ENCODE data around the gene SLCO2A1. TPM values are rescaled to one million over a fixed set of nuclear protein-coding genes. Genes with fewer than 3 reads are reported as not detected.

SLCO2A1 gene
- total and polyA plus RNA-seq, 3 donors from 2014 or later, result 2.2 to 5.3 (median 2.5) TPM

- intact Hi-C loops (cut with DNase I; ENCODE audit: low total_unique reads), result no loop called here
- Histone ChIP-seq H3K4me1 (no peaks in the 10 kb centered on the region), H3K4me3 (no peak overlapping the region), H3K27ac (no peak overlapping the region), H3K27me3 (no peaks in the 10 kb centered on the region), H3K9me3 (no peaks in the 10 kb centered on the region), H3K36me3 (ENCODE audit: low read depth, missing control alignments) (no peaks in the 10 kb centered on the region)
- 85 to 94% methylated on average over 4 to 5 of the region's 5 CpGs for WGBS, 2 donors
- no peak for TF ChIP-seq POLR2A (IDR thresholded peaks at IDR 0.05)
- TF ChIP-seq CTCF (IDR thresholded peaks at IDR 0.05), result no peak
- no peak for DNase-seq
Measured at GRCh38 chr3:133996996-133997395, 32.7 kb downstream of the SLCO2A1 start.

- intact Hi-C loops (cut with DNase I; ENCODE audit: low total_unique reads), result no loop called here
- no peaks in the 10 kb centered on the region for H3K27me3 ChIP-seq
- H3K4me1 ChIP-seq, result peaks cover 3% of the 10 kb centered on the region
- DNase-seq, result no peak
- H3K36me3 ChIP-seq (ENCODE audit: low read depth, missing control alignments), result no peaks in the 10 kb centered on the region
- H3K9me3 ChIP-seq, result no peaks in the 10 kb centered on the region
- WGBS, 2 donors, result 70 to 71% methylated on average over 6 to 12 of the region's 12 CpGs
- TF ChIP-seq CTCF (IDR thresholded peaks at IDR 0.05) (no peak), POLR2A (IDR thresholded peaks at IDR 0.05) (no peak)
- H3K4me3 ChIP-seq, result no peak overlapping the region
- no peak overlapping the region for H3K27ac ChIP-seq
Measured at GRCh38 chr3:133996251-133996661, 33.5 kb downstream of the SLCO2A1 start.

GRCh38 chr3:133995264-133995663 is 34.5 kb downstream of the SLCO2A1 start:
- intact Hi-C loops (cut with DNase I; ENCODE audit: low total_unique reads), result no loop called here
- TF ChIP-seq CTCF (IDR thresholded peaks at IDR 0.05) (no peak), POLR2A (IDR thresholded peaks at IDR 0.05) (no peak)
- no peak overlapping the region for H3K27ac ChIP-seq

GRCh38 chr3:133994166-133994890 is 35.4 kb downstream of the SLCO2A1 start:
- no peak for DNase-seq
- TF ChIP-seq CTCF (IDR thresholded peaks at IDR 0.05) (no peak), POLR2A (IDR thresholded peaks at IDR 0.05) (no peak)
- Histone ChIP-seq H3K27ac (no peak overlapping the region), H3K9me3 (no peaks in the 10 kb centered on the region), H3K4me3 (no peak overlapping the region), H3K36me3 (ENCODE audit: low read depth, missing control alignments) (no peaks in the 10 kb centered on the region), H3K27me3 (no peaks in the 10 kb centered on the region), H3K4me1 (peaks cover 3% of the 10 kb centered on the region)
- intact Hi-C loops (cut with DNase I; ENCODE audit: low total_unique reads), result no loop called here
- WGBS, 2 donors, result 88 to 93% methylated on average over 8 of the region's 8 CpGs

More at GRCh38 chr3:133995264-133995663, 34.5 kb downstream of the SLCO2A1 start:
- 88 to 95% methylated on average over 2 of the region's 2 CpGs for WGBS, 2 donors
- Histone ChIP-seq H3K36me3 (ENCODE audit: low read depth, missing control alignments) (no peaks in the 10 kb centered on the region), H3K4me1 (peaks cover 3% of the 10 kb centered on the region), H3K4me3 (no peak overlapping the region), H3K27me3 (no peaks in the 10 kb centered on the region), H3K9me3 (no peaks in the 10 kb centered on the region)
- DNase-seq, result no peak

Measured in testis (tissue), 3 donors.